HepG2 (cell line): ENCODE measurements around the gene CES2. TPM values are rescaled to one million over a fixed set of nuclear protein-coding genes. Genes with fewer than 3 reads are reported as not detected.

Source experiments
- BCL6 ChIP-seq: IDR thresholded peaks from 2 replicates; pipeline ENCODE4 v1.6.1; 2016; ENCODE audit warnings: missing genetic modification reagents, missing compliant biosample characterization
- EED ChIP-seq: sonication (generic); formaldehyde crosslinking; IDR thresholded peaks from 2 replicates; pipeline ENCODE4 v1.5.0; 2020; ENCODE audit warnings: mild to moderate bottlenecking, missing genetic modification reagents
- ELF4 ChIP-seq: sonication (generic); formaldehyde crosslinking; IDR thresholded peaks from 2 replicates; pipeline ENCODE4 v1.5.0; 2020; ENCODE audit warnings: missing genetic modification reagents, mild to moderate bottlenecking, moderate library complexity, borderline replicate concordance
- KLF6 ChIP-seq: IDR thresholded peaks from 2 replicates; pipeline ENCODE4 v1.8.0; 2016; ENCODE audit warnings: missing biosample characterization, missing genetic modification reagents
- MATR3 ChIP-seq: sonication (generic); formaldehyde crosslinking; IDR thresholded peaks from 2 replicates; pipeline ENCODE4 v1.4.0; 2020; ENCODE audit warnings: missing genetic modification reagents
- MED1 ChIP-seq: sonication (generic); formaldehyde crosslinking; IDR thresholded peaks from 2 replicates; pipeline ENCODE4 v1.4.0; 2020; ENCODE audit warnings: missing genetic modification reagents
- NR2C2 ChIP-seq: sonication (generic); formaldehyde crosslinking; IDR thresholded peaks from 2 replicates; pipeline ENCODE4 v1.4.0; 2020; ENCODE audit warnings: missing genetic modification reagents, mild to moderate bottlenecking, moderate library complexity, borderline replicate concordance
- REPIN1 ChIP-seq: sonication (generic); formaldehyde crosslinking; IDR thresholded peaks from 2 replicates; pipeline ENCODE4 v1.8.0; 2022; ENCODE audit warnings: missing genetic modification reagents, low read depth, mild to moderate bottlenecking, borderline replicate concordance
- ZFYVE20 ChIP-seq: sonication (generic); formaldehyde crosslinking; IDR thresholded peaks from 2 replicates; pipeline ENCODE4 v1.8.0; 2023; ENCODE audit warnings: low read depth, mild to moderate bottlenecking, moderate library complexity, missing genetic modification reagents, borderline replicate concordance
- ZNF10 ChIP-seq: sonication (generic); formaldehyde crosslinking; IDR thresholded peaks from 2 replicates; pipeline ENCODE4 v1.4.0; 2020; ENCODE audit warnings: mild to moderate bottlenecking, low read depth, missing genetic modification reagents, borderline replicate concordance
- ZNF510 ChIP-seq: sonication (generic); formaldehyde crosslinking; IDR thresholded peaks from 2 replicates; pipeline ENCODE4 v1.4.0; 2020; ENCODE audit warnings: low read depth, mild to moderate bottlenecking, missing genetic modification reagents
- ZNF747 ChIP-seq: sonication (generic); formaldehyde crosslinking; IDR thresholded peaks from 2 replicates; pipeline ENCODE4 v1.8.1; 2023; ENCODE audit warnings: missing genetic modification reagents, mild to moderate bottlenecking, borderline replicate concordance
- ZNF776 ChIP-seq: sonication (generic); formaldehyde crosslinking; IDR thresholded peaks from 2 replicates; pipeline ENCODE4 v1.4.0; 2020; ENCODE audit warnings: mild to moderate bottlenecking, missing genetic modification reagents
- ZNF780A ChIP-seq: sonication (generic); formaldehyde crosslinking; IDR thresholded peaks from 2 replicates; pipeline ENCODE4 v1.8.0; 2022; ENCODE audit warnings: mild to moderate bottlenecking, missing genetic modification reagents, moderate library complexity
- polyA plus RNA-seq, 8 experiments: library from polyadenylated mRNA; depleted of rRNA in 3 of 8; stranded (reverse) in 7 of 8; unstranded in 1 of 8; fragments of >200 nt; fragmentation: Illumina TruSeq in 4 of 8; extraction: Trizol in 4 of 8; gene quantifications; 2 replicates each; pipeline versions ENCODE4 v1.2.1 to v1.2.3, GENCODE V29; 2011 to 2016; ENCODE audit warnings: low read depth in 4 of 8, missing spikeins in 1 of 8, mixed read lengths in 1 of 8; ENCODE audit not compliant: insufficient read depth in 1 of 8
- total RNA-seq, 5 experiments: library from RNA; depleted of rRNA; stranded (reverse); fragments of >200 nt; fragmentation: Illumina TruSeq; extraction: Trizol; gene quantifications; 2 replicates each; pipeline ENCODE4 v1.2.3, GENCODE V29; 2016; ENCODE audit warnings: low read depth in 1 of 5
- TF ChIP-seq, protein P1 (sequence below): sonication (generic); formaldehyde crosslinking; IDR thresholded peaks from 2 replicates; pipeline ENCODE4 v1.4.0; 2020; ENCODE audit warnings: mild to moderate bottlenecking, missing genetic modification reagents
- TF ChIP-seq, protein P2 (sequence below): sonication (generic); formaldehyde crosslinking; IDR thresholded peaks from 2 replicates; pipeline ENCODE4 v1.4.0; 2020; ENCODE audit warnings: missing genetic modification reagents
- TF ChIP-seq, protein P3 (sequence below): sonication (generic); formaldehyde crosslinking; IDR thresholded peaks from 2 replicates; pipeline ENCODE4 v1.5.0; 2020; ENCODE audit warnings: missing genetic modification reagents, mild to moderate bottlenecking, borderline replicate concordance
- TF ChIP-seq, protein P4 (sequence below): sonication (generic); formaldehyde crosslinking; IDR thresholded peaks from 2 replicates; pipeline ENCODE4 v1.5.1; 2020; ENCODE audit warnings: mild to moderate bottlenecking, missing genetic modification reagents, moderate library complexity
- TF ChIP-seq, protein P5 (sequence below): sonication (generic); formaldehyde crosslinking; IDR thresholded peaks from 2 replicates; pipeline ENCODE4 v1.9.0; 2021; ENCODE audit warnings: missing genetic modification reagents, borderline replicate concordance

The CES2 gene
- total and polyA plus RNA-seq, 2 of the 13 experiments (the other 11 are each of a cell fraction or from before 2014, with no cell fraction given) = 50.6 to 63.8 TPM

DNA sequence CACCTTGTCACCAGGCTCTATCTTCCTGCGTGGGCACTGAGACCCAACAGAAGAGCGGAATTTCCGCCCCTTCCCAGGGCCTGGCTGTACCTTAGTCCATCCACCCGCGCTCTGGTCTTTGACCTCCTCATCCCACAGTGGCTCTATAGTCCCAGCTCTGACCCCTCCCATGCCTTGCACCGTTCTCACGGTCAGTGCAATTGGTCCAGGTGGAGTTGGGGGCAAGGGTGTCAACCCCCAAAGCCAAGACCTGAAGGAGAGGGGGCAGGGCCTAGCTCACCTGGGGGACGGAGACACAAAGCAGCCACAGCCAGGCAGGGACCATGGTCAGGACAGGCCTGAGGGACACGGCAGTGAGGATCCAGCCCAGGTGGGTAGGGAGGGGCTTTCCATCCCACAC is 17.6 kb upstream of the CES2 start (continued):
- TF ChIP-seq, protein P1, sequence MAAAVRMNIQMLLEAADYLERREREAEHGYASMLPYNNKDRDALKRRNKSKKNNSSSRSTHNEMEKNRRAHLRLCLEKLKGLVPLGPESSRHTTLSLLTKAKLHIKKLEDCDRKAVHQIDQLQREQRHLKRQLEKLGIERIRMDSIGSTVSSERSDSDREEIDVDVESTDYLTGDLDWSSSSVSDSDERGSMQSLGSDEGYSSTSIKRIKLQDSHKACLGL (CRISPR knock-in tag) = peak; percentile 25; the same call in 1 of the 2 replicates
- TF ChIP-seq MED1 (CRISPR knock-in tag) (0 out of 2 replicates have a peak, but pooled peaks have one; percentile 34), ZNF780A (CRISPR knock-in tag) (no peak), ELF4 (no peak), ZNF776 (CRISPR knock-in tag) (no peak), ZNF510 (CRISPR knock-in tag) (no peak), MATR3 (CRISPR knock-in tag) (no peak), ZNF747 (no peak), KLF6 (CRISPR knock-in tag) (no peak), ZFYVE20 (no peak), BCL6 (CRISPR knock-in tag) (0 out of 2 replicates have a peak, but pooled peaks have one; percentile 6), NR2C2 (CRISPR knock-in tag) (no peak), EED (CRISPR knock-in tag) (no peak), REPIN1 (CRISPR knock-in tag) (0 out of 2 replicates have a peak, but pooled peaks have one; percentile 27), ZNF10 (CRISPR knock-in tag) (no peak)
- TF ChIP-seq, protein P2, sequence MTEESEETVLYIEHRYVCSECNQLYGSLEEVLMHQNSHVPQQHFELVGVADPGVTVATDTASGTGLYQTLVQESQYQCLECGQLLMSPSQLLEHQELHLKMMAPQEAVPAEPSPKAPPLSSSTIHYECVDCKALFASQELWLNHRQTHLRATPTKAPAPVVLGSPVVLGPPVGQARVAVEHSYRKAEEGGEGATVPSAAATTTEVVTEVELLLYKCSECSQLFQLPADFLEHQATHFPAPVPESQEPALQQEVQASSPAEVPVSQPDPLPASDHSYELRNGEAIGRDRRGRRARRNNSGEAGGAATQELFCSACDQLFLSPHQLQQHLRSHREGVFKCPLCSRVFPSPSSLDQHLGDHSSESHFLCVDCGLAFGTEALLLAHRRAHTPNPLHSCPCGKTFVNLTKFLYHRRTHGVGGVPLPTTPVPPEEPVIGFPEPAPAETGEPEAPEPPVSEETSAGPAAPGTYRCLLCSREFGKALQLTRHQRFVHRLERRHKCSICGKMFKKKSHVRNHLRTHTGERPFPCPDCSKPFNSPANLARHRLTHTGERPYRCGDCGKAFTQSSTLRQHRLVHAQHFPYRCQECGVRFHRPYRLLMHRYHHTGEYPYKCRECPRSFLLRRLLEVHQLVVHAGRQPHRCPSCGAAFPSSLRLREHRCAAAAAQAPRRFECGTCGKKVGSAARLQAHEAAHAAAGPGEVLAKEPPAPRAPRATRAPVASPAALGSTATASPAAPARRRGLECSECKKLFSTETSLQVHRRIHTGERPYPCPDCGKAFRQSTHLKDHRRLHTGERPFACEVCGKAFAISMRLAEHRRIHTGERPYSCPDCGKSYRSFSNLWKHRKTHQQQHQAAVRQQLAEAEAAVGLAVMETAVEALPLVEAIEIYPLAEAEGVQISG (CRISPR knock-in tag) = peak; percentile 39; the same call in 1 of the 2 replicates
- TF ChIP-seq, protein P3, sequence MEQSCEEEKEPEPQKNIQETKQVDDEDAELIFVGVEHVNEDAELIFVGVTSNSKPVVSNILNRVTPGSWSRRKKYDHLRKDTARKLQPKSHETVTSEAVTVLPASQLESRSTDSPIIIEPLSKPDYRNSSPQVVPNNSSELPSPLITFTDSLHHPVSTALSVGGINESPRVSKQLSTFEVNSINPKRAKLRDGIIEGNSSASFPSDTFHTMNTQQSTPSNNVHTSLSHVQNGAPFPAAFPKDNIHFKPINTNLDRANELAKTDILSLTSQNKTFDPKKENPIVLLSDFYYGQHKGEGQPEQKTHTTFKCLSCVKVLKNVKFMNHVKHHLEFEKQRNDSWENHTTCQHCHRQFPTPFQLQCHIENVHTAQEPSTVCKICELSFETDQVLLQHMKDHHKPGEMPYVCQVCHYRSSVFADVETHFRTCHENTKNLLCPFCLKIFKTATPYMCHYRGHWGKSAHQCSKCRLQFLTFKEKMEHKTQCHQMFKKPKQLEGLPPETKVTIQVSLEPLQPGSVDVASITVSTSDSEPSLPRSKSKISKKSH = no peak
- TF ChIP-seq, protein P4, sequence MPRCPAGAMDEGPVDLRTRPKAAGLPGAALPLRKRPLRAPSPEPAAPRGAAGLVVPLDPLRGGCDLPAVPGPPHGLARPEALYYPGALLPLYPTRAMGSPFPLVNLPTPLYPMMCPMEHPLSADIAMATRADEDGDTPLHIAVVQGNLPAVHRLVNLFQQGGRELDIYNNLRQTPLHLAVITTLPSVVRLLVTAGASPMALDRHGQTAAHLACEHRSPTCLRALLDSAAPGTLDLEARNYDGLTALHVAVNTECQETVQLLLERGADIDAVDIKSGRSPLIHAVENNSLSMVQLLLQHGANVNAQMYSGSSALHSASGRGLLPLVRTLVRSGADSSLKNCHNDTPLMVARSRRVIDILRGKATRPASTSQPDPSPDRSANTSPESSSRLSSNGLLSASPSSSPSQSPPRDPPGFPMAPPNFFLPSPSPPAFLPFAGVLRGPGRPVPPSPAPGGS (CRISPR knock-in tag) = no peak; the same call in 1 of the 2 replicates
- TF ChIP-seq, protein P5, sequence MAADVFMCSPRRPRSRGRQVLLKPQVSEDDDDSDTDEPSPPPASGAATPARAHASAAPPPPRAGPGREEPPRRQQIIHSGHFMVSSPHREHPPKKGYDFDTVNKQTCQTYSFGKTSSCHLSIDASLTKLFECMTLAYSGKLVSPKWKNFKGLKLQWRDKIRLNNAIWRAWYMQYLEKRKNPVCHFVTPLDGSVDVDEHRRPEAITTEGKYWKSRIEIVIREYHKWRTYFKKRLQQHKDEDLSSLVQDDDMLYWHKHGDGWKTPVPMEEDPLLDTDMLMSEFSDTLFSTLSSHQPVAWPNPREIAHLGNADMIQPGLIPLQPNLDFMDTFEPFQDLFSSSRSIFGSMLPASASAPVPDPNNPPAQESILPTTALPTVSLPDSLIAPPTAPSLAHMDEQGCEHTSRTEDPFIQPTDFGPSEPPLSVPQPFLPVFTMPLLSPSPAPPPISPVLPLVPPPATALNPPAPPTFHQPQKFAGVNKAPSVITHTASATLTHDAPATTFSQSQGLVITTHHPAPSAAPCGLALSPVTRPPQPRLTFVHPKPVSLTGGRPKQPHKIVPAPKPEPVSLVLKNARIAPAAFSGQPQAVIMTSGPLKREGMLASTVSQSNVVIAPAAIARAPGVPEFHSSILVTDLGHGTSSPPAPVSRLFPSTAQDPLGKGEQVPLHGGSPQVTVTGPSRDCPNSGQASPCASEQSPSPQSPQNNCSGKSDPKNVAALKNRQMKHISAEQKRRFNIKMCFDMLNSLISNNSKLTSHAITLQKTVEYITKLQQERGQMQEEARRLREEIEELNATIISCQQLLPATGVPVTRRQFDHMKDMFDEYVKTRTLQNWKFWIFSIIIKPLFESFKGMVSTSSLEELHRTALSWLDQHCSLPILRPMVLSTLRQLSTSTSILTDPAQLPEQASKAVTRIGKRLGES (CRISPR knock-in tag) = no peak
